ENCODE measurements around the gene HDAC4.

HDAC4 gene

DNA sequence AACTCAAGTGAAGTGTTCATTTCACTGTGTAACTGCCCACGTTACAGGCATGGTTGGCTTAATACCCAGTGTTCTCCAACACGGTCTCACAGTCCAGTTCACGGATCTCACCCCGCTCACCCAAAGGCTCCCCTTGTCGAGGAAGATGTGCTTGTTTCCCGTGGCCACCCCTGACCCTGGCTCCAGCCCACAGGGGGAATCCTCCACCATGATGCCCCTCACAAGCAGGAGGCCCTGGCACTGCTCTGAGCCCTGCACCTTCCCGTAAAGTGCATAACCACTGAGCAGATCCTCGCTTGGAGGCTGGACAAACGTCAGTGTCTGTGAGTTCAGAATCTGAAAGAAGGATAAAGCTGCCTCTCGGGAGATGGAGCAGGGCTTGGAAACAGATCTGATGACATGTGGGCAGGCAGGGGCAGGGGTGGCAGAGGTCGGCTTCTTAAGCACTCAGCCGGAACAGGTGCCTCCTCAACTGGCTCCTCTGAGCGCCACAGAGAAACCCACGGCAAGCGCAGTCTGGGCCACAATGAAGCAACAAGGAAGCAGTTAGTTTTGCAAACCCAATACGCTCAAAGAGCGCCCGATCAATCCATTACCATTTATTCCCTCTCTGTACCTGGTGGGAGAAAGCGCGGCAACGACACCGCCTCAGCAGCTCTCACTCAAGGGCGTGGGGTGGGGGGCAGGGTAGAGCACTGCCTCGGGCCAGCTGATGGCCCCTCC is 17.6 kb downstream of the HDAC4 start:
- ATAC-seq: no peak
- H3K4me3 Mint-ChIP-seq: no peak overlapping the region
- H3K4me1 Mint-ChIP-seq: peaks cover 54% of the 10 kb centered on the region

DNA sequence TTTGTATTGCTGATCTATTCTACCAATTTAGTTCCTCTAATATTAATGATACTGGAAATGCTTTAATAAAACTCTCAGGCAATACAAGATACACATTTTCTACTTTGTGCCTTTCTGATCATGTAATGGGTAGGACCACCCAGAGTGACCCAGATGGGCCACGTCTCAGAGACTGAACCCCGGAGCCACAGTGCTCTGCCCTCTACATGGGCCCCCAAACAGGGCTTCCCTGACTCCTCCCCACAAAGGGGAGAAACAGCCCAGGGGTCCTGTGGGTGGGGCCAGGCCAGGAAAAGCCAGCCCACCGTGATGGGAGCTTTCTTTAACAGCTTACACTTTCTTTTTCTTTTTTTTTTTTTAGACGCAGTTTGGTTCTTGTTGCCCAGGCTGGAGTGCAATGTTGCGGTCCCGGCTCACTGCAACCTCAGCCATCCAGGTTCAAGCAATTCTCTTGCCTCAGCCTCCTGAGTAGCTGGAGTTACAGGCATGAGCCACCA is 18.4 kb downstream of the HDAC4 start:
- H3K27me3 Mint-ChIP-seq: no peaks in the 10 kb centered on the region
- no peak overlapping the region for H3K4me3 Mint-ChIP-seq
- H3K4me1 Mint-ChIP-seq: peaks cover 54% of the 10 kb centered on the region
- DNase-seq (no peak), ATAC-seq (no peak)
- H3K9me3 Mint-ChIP-seq: no peaks in the 10 kb centered on the region
- no peak overlapping the region for H3K27ac Mint-ChIP-seq

More for the DNA sequence above, 17.6 kb downstream of the HDAC4 start:
- DNase-seq: no peak
- no peaks in the 10 kb centered on the region for H3K27me3 Mint-ChIP-seq
- H3K9me3 Mint-ChIP-seq: no peaks in the 10 kb centered on the region
- H3K27ac Mint-ChIP-seq: peak overlapping the region in 1 of 2 donors; percentile 14

DNA sequence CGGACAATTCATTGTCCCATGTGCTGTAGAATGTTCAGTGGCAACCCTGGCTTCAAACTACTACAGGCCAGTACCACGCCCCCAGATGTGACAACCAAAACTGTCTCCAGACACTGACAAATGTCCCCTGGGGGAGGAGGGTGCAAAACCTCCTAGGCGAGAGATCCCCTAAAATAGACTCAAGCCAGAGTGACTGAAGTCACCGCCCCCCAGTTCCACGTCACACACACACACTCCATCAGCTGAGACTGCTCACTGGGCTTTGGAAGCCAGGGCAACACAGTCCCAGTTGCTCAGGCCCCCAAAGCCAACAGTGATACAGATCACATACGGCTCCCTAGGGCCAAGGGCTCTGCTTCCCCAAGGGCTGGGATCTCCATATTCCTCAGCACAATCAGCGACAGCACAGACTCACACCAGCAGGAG is 19.1 kb downstream of the HDAC4 start:
- Mint-ChIP-seq H3K4me1 (peaks cover 49% of the 10 kb centered on the region), H3K27me3 (no peaks in the 10 kb centered on the region), H3K27ac (no peak overlapping the region), H3K9me3 (no peaks in the 10 kb centered on the region), H3K4me3 (peak overlapping the region; percentile 8 to 92)
- ATAC-seq: peak; percentile 26
- no peak for DNase-seq

DNA sequence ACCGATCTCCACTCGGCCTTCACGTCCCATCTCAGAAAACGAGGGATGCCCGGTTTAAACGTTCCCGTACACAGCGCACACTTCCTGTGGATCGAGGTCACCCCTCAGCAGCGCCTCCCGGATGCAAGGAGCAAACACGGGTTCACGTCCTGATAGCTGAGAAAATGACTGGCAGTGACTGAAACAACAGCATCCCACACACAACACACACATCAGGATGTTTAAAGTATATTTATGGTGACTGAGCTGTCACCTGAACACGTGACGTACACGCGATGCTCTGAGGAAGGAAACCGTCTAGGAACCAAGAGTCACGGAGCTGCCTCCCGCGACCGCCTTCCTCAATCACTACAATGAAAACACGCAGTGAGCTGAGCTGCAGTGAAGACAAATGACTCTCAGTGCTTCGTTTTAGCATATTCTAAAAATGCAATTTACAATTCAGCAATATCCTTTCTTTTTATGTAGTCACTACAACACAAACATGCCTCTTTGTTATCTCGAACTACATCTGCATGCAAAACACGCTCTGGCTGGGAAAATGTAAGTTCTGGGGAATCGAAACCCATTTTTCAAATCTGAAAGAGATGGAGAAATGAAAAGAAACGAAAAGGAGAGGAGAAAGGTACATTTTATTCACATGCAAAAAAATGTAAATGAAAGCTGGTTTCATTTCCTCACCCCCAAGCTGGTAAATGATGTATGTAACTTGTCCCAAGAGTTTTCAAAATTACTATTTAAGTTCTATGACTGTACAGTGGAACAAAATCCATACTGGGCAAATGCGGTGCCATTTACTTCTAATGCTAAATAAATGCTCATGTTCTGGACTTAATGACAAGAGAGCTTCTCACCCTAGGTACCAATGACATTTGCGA is 19.8 kb downstream of the HDAC4 start:
- DNase-seq: peak in 1 of 2 donors; percentile 50
- Mint-ChIP-seq H3K4me1 (peaks cover 45% of the 10 kb centered on the region), H3K4me3 (peak overlapping the region; percentile 89 to 92), H3K27me3 (no peaks in the 10 kb centered on the region), H3K9me3 (no peaks in the 10 kb centered on the region), H3K27ac (peak overlapping the region; percentile 76 to 91)
- peak; percentile 87 for ATAC-seq

DNA sequence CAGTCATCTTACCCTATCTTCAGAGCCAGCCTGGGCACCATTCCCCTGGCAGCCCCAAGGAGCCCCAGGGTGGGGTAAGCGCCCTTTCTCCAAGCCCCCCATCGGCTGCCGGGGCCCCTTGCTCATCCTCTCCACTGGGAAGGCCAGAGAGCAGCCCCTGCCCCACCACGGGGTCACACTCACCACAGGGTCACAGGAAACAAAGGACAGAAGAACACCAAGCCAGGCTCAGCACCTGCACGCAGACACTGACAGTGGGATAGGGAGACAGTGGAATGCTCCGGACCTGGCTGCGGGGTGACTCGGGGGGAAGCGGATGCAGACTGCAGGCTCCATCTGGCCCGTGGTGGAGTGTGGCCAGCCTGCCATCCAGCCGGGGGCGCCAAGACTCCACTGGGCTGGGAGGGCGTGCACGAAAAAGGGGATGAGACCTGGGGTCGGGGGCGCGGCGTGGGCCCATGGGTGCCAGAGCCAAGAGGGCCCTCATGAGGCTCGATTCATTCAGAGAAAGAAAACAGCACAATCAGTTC is 21.1 kb downstream of the HDAC4 start:
- H3K4me3 Mint-ChIP-seq: no peak overlapping the region
- no peak overlapping the region for H3K27ac Mint-ChIP-seq
- ATAC-seq (no peak), DNase-seq (peak in 1 of 2 donors; percentile 5)
- H3K27me3 Mint-ChIP-seq: no peaks in the 10 kb centered on the region
- H3K9me3 Mint-ChIP-seq: no peaks in the 10 kb centered on the region
- H3K4me1 Mint-ChIP-seq: peaks cover 39% of the 10 kb centered on the region

DNA sequence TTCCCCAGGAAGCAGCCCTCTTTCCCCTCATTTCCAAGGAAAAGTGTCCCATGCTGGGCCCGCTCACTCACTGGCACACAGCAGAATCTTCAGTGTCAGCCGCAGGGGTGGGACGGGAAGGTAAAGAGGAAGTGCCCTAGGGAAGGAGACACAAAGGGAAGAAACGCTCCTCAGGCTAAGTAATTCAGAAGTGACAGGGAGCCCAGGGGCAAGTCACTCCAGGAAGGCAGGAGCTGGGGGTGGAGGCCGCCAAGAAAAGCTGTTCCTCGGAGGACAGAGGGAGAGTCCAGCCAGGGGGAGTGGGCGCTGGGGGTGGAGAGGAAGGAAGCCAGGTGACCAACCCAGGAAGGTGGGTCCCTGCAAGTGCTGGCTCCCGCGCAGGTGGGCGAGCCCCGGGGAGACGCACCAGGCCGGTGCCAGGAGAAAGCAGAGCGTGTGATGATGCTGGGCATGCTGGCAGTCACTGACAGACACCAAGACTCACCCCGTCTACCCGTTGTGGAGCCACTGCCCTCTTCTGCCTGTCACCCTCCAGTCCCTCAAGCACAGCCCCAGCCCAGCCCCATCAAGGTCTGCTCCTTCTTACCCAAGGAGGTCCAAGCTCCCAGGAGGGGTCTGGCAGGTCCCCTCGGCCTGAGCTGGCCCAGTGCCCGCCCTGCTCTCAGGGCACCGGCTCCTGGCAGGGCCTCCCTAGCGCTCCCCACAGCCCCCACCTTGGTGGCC is 21.7 kb downstream of the HDAC4 start:
- Mint-ChIP-seq H3K27ac (peak overlapping the region in 1 of 2 donors; percentile 19), H3K27me3 (no peaks in the 10 kb centered on the region), H3K4me1 (peaks cover 39% of the 10 kb centered on the region), H3K9me3 (no peaks in the 10 kb centered on the region), H3K4me3 (no peak overlapping the region)
- ATAC-seq: no peak
- peak in 1 of 2 donors; percentile 8 for DNase-seq

DNA sequence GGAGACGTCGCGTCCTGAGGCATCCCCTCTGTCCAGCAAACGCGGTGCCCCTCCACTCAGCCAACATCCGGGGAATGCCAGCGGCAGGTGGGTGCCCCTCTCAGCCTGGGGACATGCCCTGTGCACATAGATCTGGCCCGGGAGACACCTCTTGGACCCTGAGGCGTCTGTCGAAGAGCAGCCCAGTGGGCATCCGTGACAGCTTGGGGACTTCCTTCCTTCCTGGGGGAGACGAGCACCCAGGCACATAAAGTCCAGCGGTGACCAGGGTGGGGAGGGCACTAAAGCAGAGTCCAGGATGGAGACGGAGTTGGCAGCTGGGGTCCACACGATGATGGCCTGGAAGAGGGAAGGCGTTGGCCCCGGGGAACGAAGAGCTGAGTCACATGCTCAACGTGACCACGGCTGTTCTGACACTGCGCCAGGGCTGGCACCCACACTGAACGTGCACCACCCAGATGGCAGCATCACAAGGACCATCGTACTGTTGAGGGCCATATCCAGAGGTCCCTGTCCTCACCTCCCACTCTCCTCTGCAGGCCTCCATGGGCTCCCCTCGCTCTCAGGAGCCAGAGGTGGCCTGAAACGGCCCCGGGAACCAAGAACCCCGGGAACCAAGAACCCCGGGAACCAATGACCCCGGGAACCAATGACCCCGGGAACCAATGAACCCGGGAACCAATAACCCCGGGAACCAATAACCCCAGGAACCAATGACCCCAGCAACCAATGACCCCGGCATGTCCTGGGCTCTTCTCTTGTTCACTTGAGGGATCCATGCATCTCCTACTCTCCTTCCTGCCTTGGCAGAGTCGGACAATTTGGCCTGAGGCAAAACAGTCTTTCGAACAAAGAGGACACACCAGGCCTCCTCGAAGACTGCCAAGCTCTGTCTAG is 22.6 kb downstream of the HDAC4 start:
- H3K27me3 Mint-ChIP-seq: no peaks in the 10 kb centered on the region
- H3K4me1 Mint-ChIP-seq: peaks cover 34% of the 10 kb centered on the region
- H3K27ac Mint-ChIP-seq: peak overlapping the region in 1 of 2 donors; percentile 19
- H3K4me3 Mint-ChIP-seq: no peak overlapping the region
- DNase-seq (peak in 1 of 2 donors; percentile 6), ATAC-seq (no peak)
- H3K9me3 Mint-ChIP-seq: no peaks in the 10 kb centered on the region

DNA sequence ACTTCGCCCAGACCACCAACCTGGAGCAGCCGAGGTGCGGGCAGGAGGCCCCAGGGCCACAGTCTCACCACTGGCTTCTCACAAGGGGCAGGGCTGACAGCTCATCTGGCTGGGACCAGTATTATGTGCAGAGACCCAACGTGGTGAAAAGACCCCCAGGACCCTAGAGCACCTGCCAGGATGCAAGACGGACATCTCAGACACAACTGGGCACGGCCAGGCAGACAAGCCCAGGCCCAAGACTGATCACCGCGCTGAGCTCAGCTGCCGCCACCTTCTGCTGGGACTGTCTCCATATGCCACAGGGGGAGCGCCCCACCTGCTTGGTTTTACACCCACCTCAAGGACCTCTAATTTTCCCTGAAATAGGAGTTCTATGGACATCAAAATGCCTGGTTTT is 23.2 kb downstream of the HDAC4 start:
- Mint-ChIP-seq H3K27ac (no peak overlapping the region), H3K27me3 (no peaks in the 10 kb centered on the region), H3K4me1 (peaks cover 29% of the 10 kb centered on the region), H3K9me3 (no peaks in the 10 kb centered on the region), H3K4me3 (no peak overlapping the region)
- DNase-seq (peak in 1 of 2 donors; percentile 1), ATAC-seq (no peak)

DNA sequence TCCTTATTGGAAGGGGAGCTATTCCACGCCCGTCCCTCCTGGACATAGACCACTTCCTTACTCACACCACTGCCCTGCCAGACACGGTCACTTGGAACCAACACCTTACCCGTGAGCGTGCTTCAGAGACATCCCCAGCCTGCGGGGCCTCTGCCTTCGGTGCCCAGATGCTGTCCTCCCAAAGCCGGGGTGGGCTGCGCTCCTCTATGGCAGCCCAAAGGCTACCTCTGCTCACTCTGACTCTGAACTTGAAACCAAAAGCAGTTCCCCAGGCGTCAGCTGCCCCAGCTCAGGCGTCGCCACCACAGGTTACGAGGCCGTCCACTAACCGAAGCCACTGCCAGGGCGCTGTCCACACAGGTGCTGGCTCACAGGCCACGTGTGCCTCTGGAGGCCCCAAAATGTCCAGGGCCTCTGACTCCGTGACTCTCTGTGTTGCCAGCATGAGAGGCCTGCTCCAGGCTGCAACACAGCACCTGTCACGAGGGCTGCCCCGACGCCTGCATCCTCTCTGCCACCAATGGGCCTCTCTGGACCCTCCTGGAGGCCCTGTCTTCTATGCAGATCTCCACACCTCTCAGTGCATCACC is 23.8 kb downstream of the HDAC4 start:
- H3K27ac Mint-ChIP-seq: no peak overlapping the region
- peak in 1 of 2 donors; percentile 1 for DNase-seq

DNA sequence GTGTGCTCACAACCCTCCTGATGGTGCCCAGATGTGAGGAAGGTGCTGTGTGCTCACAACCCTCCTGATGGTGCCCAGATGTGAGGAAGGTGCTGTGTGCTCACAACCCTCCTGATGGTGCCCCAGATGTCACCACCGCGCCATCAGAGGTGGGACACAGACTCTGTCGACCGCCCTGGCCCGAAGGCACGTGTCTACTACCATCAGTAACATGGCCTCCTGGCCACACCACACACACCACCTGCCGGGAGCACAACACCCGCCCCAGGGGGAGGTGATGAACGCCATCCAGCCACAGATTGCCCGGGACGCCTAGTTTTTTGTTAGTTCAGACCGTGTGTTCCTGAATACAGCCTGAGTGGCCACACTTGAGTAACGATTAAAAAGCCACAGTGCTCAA is 24.5 kb downstream of the HDAC4 start:
- DNase-seq (peak in 1 of 2 donors; percentile 4), ATAC-seq (no peak)
- H3K27ac Mint-ChIP-seq: no peak overlapping the region
- no peaks in the 10 kb centered on the region for H3K27me3 Mint-ChIP-seq
- H3K9me3 Mint-ChIP-seq: no peaks in the 10 kb centered on the region
- H3K4me3 Mint-ChIP-seq: no peak overlapping the region
- H3K4me1 Mint-ChIP-seq: peaks cover 16% of the 10 kb centered on the region

More for the DNA sequence above, 23.8 kb downstream of the HDAC4 start:
- Mint-ChIP-seq H3K4me3 (no peak overlapping the region), H3K9me3 (no peaks in the 10 kb centered on the region), H3K27me3 (no peaks in the 10 kb centered on the region), H3K4me1 (peaks cover 23% of the 10 kb centered on the region)
- ATAC-seq: no peak

DNA sequence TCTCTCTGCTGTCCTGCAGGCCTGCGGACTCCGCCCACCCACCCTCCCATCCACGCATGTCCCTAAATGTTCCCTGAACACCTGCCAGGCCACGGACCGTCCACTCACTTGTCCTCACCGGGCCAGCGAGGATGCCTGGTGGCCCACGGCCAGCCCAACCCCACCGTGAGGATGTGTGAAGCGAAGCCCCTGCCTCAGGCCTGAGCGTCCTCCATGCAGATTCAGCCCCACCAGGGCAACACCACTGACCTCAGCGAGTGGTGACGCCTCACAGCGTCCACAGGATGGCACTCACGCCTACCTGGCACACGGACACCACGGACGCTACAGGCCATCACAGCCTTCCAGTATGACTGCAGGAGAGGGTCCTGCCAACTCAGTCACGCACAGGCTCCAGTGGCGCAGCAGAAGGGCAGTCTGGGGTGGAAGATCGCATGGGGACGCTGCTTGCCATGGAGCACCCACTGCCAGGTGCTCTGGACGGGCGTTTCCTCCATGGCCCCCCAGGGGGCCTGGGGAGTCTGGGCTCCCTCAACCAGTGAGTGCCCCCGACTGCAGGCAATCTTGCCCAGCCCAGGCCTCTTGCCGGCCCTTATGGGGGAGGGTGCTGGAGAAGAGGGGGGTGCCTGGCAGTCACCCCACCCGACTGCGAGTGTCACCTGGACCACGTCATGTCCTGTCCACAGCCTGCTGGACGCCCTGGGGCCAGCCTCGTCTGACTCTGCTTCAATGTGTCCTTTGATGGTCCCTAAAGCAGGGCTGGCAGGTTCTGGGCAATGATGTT is 25.4 kb downstream of the HDAC4 start:
- ATAC-seq: peak; percentile 19
- Mint-ChIP-seq H3K4me1 (peaks cover 8% of the 10 kb centered on the region), H3K9me3 (no peaks in the 10 kb centered on the region)

DNA sequence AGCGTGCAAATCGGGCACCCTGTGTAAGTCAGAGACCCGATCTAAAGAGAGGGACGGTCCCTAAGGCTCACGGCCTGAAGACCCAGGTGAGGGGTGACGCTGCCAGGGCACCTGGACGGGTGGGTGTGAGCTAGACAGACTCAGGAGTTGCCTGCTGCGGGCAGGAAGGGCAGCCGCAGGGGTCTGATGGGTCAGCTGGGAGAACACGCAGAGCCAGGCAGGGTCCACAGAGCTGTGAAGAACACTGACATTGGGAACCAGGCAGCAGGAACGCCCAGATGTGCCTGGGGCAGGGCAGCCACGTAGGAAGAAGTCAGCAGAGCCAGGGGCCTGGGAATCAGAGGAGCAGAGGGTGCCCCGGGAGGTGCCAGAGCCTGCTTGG is 25.9 kb downstream of the HDAC4 start:
- no peaks in the 10 kb centered on the region for H3K27me3 Mint-ChIP-seq
- no peak for ATAC-seq
- H3K27ac Mint-ChIP-seq: no peak overlapping the region
- no peak overlapping the region for H3K4me3 Mint-ChIP-seq
- H3K4me1 Mint-ChIP-seq: peaks cover 5% of the 10 kb centered on the region
- DNase-seq: peak in 1 of 2 donors; percentile 6
- no peaks in the 10 kb centered on the region for H3K9me3 Mint-ChIP-seq

More for the DNA sequence above, 25.4 kb downstream of the HDAC4 start:
- no peak overlapping the region for H3K27ac Mint-ChIP-seq
- no peaks in the 10 kb centered on the region for H3K27me3 Mint-ChIP-seq
- H3K4me3 Mint-ChIP-seq: no peak overlapping the region
- peak in 1 of 2 donors; percentile 9 for DNase-seq

DNA sequence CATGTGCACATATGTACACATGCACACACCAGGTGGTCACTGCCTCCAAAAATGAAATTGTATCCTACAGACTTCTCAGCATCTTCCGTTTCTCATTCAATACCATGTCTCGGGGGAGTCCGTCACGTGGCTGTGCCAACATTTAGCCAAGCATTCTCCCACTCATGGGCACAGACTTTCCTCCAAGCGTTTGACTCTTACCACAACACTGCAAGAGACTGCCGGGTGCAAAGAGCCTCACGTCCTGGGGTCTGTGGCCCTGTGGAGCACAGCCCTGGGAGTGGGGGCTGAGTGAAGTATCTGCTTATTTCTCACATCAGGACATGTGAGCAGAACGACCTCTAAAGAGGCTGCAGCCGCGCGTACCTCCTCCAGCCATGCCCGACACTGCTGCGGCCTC is 28.0 kb downstream of the HDAC4 start:
- H3K9me3 Mint-ChIP-seq: no peaks in the 10 kb centered on the region
- no peaks in the 10 kb centered on the region for H3K27me3 Mint-ChIP-seq
- ATAC-seq (no peak), DNase-seq (peak in 1 of 2 donors; percentile 5)
- H3K27ac Mint-ChIP-seq: no peak overlapping the region
- no peak overlapping the region for H3K4me3 Mint-ChIP-seq
- no peaks in the 10 kb centered on the region for H3K4me1 Mint-ChIP-seq

All from stimulated activated naive CD8-positive, alpha-beta T cell treated with anti-CD3 and anti-CD28 coated beads, Interleukin-15, amount 100 ng/mL, for 72 hours (primary cell).